H1 (cell line): Measurements from ENCODE around the gene USP7. TPM values are rescaled to one million over a fixed set of nuclear protein-coding genes. Genes with fewer than 3 reads are reported as not detected.
A peak's percentile ranks its signal among the peaks of the same experiment; 100 is the strongest.

ENCODE experiments used
- CTCF ChIA-PET: fragments of 300-600 bp; sonication (Branson Sonifier 250); formaldehyde crosslinking; loops from one replicate; lab custom pipeline; 2021; ENCODE audit not compliant: partially characterized antibody; lab: Charles Lee
- POLR2A ChIA-PET: fragments of 300-600 bp; sonication (Branson Sonifier 250); formaldehyde crosslinking; loops from one replicate; lab custom pipeline; 2021; ENCODE audit warnings: inconsistent platforms; ENCODE audit not compliant: partially characterized antibody; lab: Charles Lee
- DNase-seq, 2 experiments: peaks; one replicate each; pipeline versions ENCODE4 v3.0.0 to v3.0.0-alpha.2; 2010 to 2022; ENCODE audit warnings: low spot score in 2 of 2, low read depth in 1 of 2, mixed read lengths in 1 of 2
- FAIRE-seq: peaks from 2 replicates; lab custom pipeline; 2011; peaks lifted over from hg19 to GRCh38; lab: Jason Lieb, UNC
- H2AFZ ChIP-seq: 2 replicates; pipeline ENCODE4 v1.8.1; 2012; ENCODE audit warnings: low read length, inconsistent platforms
- H2AK5ac ChIP-seq: 2 replicates; pipeline ENCODE4 v1.6.1; 2013; ENCODE audit warnings: low read depth, low read length
- H2BK120ac ChIP-seq: replicated peaks from 2 replicates; pipeline ENCODE3; 2013; ENCODE audit warnings: low read depth, low read length, inconsistent platforms
- H2BK12ac ChIP-seq: 2 replicates; pipeline ENCODE4 v1.6.1; 2013; ENCODE audit warnings: low read depth, low read length
- H2BK15ac ChIP-seq: 2 replicates; pipeline ENCODE4 v1.6.1; 2013; ENCODE audit warnings: low read length
- H2BK20ac ChIP-seq: 2 replicates; pipeline ENCODE4 v1.6.1; 2013; ENCODE audit warnings: low read length
- H2BK5ac ChIP-seq: 2 replicates; pipeline ENCODE4 v1.6.1; 2013; ENCODE audit warnings: low read depth, low read length
- H3K14ac ChIP-seq: 2 replicates; pipeline ENCODE4 v1.6.1; 2013; ENCODE audit warnings: inconsistent platforms; ENCODE audit not compliant: insufficient read length
- H3K18ac ChIP-seq: 2 replicates; pipeline ENCODE4 v1.6.1; 2013; ENCODE audit warnings: low read length; ENCODE audit errors: extremely low read depth
- H3K23ac ChIP-seq: 2 replicates; pipeline ENCODE4 v1.6.1; 2013; ENCODE audit warnings: inconsistent platforms; ENCODE audit not compliant: insufficient read length
- H3K23me2 ChIP-seq: 2 replicates; pipeline ENCODE4 v1.6.1; 2013; ENCODE audit warnings: low read depth, low read length
- H3K27ac ChIP-seq: 2 replicates; pipeline ENCODE4 v1.6.1; 2011; ENCODE audit warnings: low read depth, low read length, inconsistent platforms
- H3K27me3 ChIP-seq, 4 experiments: replicated peaks in 1 of 4; 1 replicate in 1 of 4; 2 replicates in 3 of 4; pipeline versions ENCODE4 v1.6.1 to v1.8.1; 2011 to 2013; ENCODE audit warnings: low read length in 3 of 4, mild to moderate bottlenecking in 3 of 4, inconsistent platforms in 2 of 4, mixed read lengths in 2 of 4, moderate library complexity in 1 of 4; ENCODE audit not compliant: control insufficient read depth in 3 of 4, insufficient read depth in 3 of 4; ENCODE audit errors: extremely low read depth in 1 of 4
- H3K36me3 ChIP-seq, 4 experiments: 2 replicates each; pipeline versions ENCODE4 v1.6.1 to v1.8.1; 2011 to 2013; ENCODE audit warnings: mild to moderate bottlenecking in 4 of 4, low read length in 3 of 4, moderate library complexity in 2 of 4, control low read depth in 1 of 4, inconsistent platforms in 1 of 4; ENCODE audit not compliant: insufficient read depth in 4 of 4, control insufficient read depth in 2 of 4
- H3K4ac ChIP-seq: replicated peaks from 2 replicates; pipeline ENCODE3; 2013; ENCODE audit warnings: low read length, low read depth, mixed read lengths, inconsistent platforms; ENCODE audit not compliant: insufficient read length
- H3K4me1 ChIP-seq, 4 experiments: replicated peaks in 1 of 4; 1 replicate in 1 of 4; 2 replicates in 3 of 4; pipeline versions ENCODE4 v1.6.1 to v1.8.1; 2011 to 2013; ENCODE audit warnings: low read length in 3 of 4, inconsistent platforms in 2 of 4, mixed read lengths in 1 of 4; ENCODE audit not compliant: insufficient read depth in 4 of 4, control insufficient read depth in 3 of 4
- H3K4me2 ChIP-seq, 2 experiments: 2 replicates each; pipeline versions ENCODE4 v1.6.1 to v1.8.1; 2011 to 2013; ENCODE audit warnings: low read depth in 2 of 2, low read length in 2 of 2, control low read depth in 1 of 2, inconsistent platforms in 1 of 2, mild to moderate bottlenecking in 1 of 2; ENCODE audit not compliant: insufficient read depth in 1 of 2
- H3K4me3 ChIP-seq, 4 experiments: fragments of 200-600, 300-600 bp in 1 of 4; sonication (generic), shearing (Covaris generic), sonication (Bioruptor Twin) in 1 of 4; 2 replicates each; pipeline versions ENCODE4 v1.5.1 to v1.8.1; 2011 to 2016; ENCODE audit warnings: low read length in 4 of 4, low read depth in 3 of 4, control low read depth in 2 of 4, inconsistent platforms in 2 of 4, mild to moderate bottlenecking in 2 of 4, mixed read lengths in 1 of 4, moderate library complexity in 1 of 4; ENCODE audit not compliant: insufficient read depth in 2 of 4; ENCODE audit errors: extremely low read depth in 1 of 4
- H3K56ac ChIP-seq: replicated peaks from 2 replicates; pipeline ENCODE3; 2013; ENCODE audit warnings: low read depth, mild to moderate bottlenecking, mixed read lengths, low read length, inconsistent platforms; ENCODE audit not compliant: insufficient read length
- H3K79me1 ChIP-seq: 2 replicates; pipeline ENCODE4 v1.6.1; 2013; ENCODE audit warnings: low read depth, low read length, control low read depth
- H3K79me2 ChIP-seq, 2 experiments: 2 replicates each; pipeline versions ENCODE4 v1.6.1 to v1.8.1; 2012 to 2013; ENCODE audit warnings: low read length in 2 of 2, mild to moderate bottlenecking in 2 of 2, inconsistent platforms in 1 of 2; ENCODE audit not compliant: insufficient read depth in 2 of 2, control insufficient read depth in 1 of 2
- H3K9ac ChIP-seq, 4 experiments: replicated peaks in 1 of 4; 1 replicate in 1 of 4; 2 replicates in 3 of 4; pipeline versions ENCODE4 v1.6.1 to v1.8.1; 2011 to 2013; ENCODE audit warnings: low read depth in 3 of 4, low read length in 3 of 4, control low read depth in 2 of 4, mild to moderate bottlenecking in 2 of 4, moderate library complexity in 2 of 4, inconsistent platforms in 1 of 4; ENCODE audit errors: extremely low read depth in 1 of 4
- H3K9me3 ChIP-seq, 2 experiments: 2 replicates each; pipeline versions ENCODE4 v1.6.1 to v1.8.1; 2012 to 2013; ENCODE audit warnings: mild to moderate bottlenecking in 2 of 2, moderate library complexity in 2 of 2, control low read depth in 1 of 2, inconsistent platforms in 1 of 2, low read depth in 1 of 2, low read length in 1 of 2, mixed read lengths in 1 of 2; ENCODE audit not compliant: insufficient read depth in 2 of 2
- H4K20me1 ChIP-seq, 2 experiments: replicated peaks in 1 of 2; 2 replicates each; pipeline versions ENCODE3 to v1.8.1; 2011 to 2013; ENCODE audit warnings: inconsistent platforms in 2 of 2, low read length in 2 of 2, mild to moderate bottlenecking in 1 of 2; ENCODE audit not compliant: insufficient read depth in 2 of 2, control insufficient read depth in 1 of 2
- H4K5ac ChIP-seq: 2 replicates; pipeline ENCODE4 v1.6.1; 2013; ENCODE audit warnings: low read length, low read depth, mixed read lengths, inconsistent platforms; ENCODE audit not compliant: insufficient read length
- H4K8ac ChIP-seq: 2 replicates; pipeline ENCODE4 v1.8.0; 2013; ENCODE audit warnings: mild to moderate bottlenecking, moderate library complexity, low read length, inconsistent platforms; ENCODE audit not compliant: insufficient read depth; ENCODE audit errors: extremely low read depth
- H4K91ac ChIP-seq: replicated peaks from 2 replicates; pipeline ENCODE3; 2013; ENCODE audit warnings: low read length, mixed read lengths, inconsistent platforms; ENCODE audit not compliant: insufficient read length
- BRCA1 ChIP-seq: IDR thresholded peaks from 2 replicates; pipeline ENCODE4 v1.6.1; 2012; ENCODE audit warnings: low read depth, low read length, improper control_type of control experiment
- CTBP2 ChIP-seq: IDR thresholded peaks from 2 replicates; pipeline ENCODE4 v1.7.0; 2011; ENCODE audit warnings: borderline replicate concordance, mild to moderate bottlenecking, moderate library complexity, mixed read lengths, low read length; ENCODE audit not compliant: insufficient read depth, insufficient read length
- CTCF ChIP-seq, 3 experiments: IDR thresholded peaks; 1 replicate in 2 of 3; 2 replicates in 1 of 3; pipeline versions ENCODE4 v1.5.1 to v1.6.1; 2011; ENCODE audit warnings: low read length in 3 of 3, mild to moderate bottlenecking in 3 of 3, inconsistent platforms in 2 of 3, low read depth in 1 of 3, moderate library complexity in 1 of 3; ENCODE audit not compliant: insufficient read depth in 1 of 3; ENCODE audit errors: control extremely low read depth in 1 of 3
- NRF1 ChIP-seq: IDR thresholded peaks from 2 replicates; pipeline ENCODE4 v1.6.1; 2011; ENCODE audit warnings: mild to moderate bottlenecking, low read depth, low read length, improper control_type of control experiment
- RAD21 ChIP-seq, 2 experiments: IDR thresholded peaks in 1 of 2; conservative IDR thresholded peaks in 1 of 2; 2 replicates each; pipeline ENCODE4 v1.6.1; 2011; ENCODE audit warnings: low read depth in 2 of 2, low read length in 2 of 2, improper control_type of control experiment in 1 of 2, inconsistent platforms in 1 of 2, mild to moderate bottlenecking in 1 of 2, moderate library complexity in 1 of 2
- WGBS, 2 experiments: shearing (Covaris generic) in 1 of 2; methylation state at CpG; one replicate each; pipeline versions ENCODE4 v1.1.6 to v1.1.7; 2013 to 2015; ENCODE audit warnings: low lambda C conversion rate in 2 of 2, mixed read lengths in 2 of 2, inconsistent platforms in 1 of 2, low coverage in 1 of 2, missing lambda C conversion rate in 1 of 2; ENCODE audit not compliant: insufficient replicate concordance in 2 of 2, insufficient coverage in 1 of 2, insufficient read length in 1 of 2; ENCODE audit errors: extremely low coverage in 1 of 2, missing lambda C conversion rate in 1 of 2; 5-methylcytosine and 5-hydroxymethylcytosine counted together
- polyA plus RNA-seq, 7 experiments: library from polyadenylated mRNA; depleted of rRNA in 3 of 7; stranded (reverse) in 5 of 7; unstranded in 2 of 7; fragments of >200 nt in 5 of 7; fragments of 200-250 nt in 2 of 7; gene quantifications; 1 replicate in 5 of 7; 2 replicates in 1 of 7; 4 replicates in 1 of 7; pipeline versions ENCODE4 v1.2.1 to v1.2.3, GENCODE V29; 2011 to 2013; ENCODE audit warnings: missing spikeins in 2 of 7, mixed read lengths in 2 of 7
- total RNA-seq: library from RNA; stranded (reverse); fragmentation: NEBNext Ultra II Directional; extraction: Animal tissue kit (Norgen Biotek cat#: 25700); gene quantifications from 2 replicates; pipeline ENCODE4 v1.2.1, GENCODE V29; 2021

Gene USP7
- total and polyA plus RNA-seq, 2 of the 8 experiments (the other 6 are each of a cell fraction or from before 2014, with no cell fraction given), result 21.3 to 211 TPM

- Histone ChIP-seq H3K79me2 (no peaks in the 10 kb centered on the region; a peak in 1 of 4 replicates), H3K14ac (no peak overlapping the region), H3K56ac (no peak overlapping the region), H3K79me1 (no peaks in the 10 kb centered on the region; the same call in none of the 2 replicates), H3K4ac (no peak overlapping the region), H3K27me3 (no peaks in the 10 kb centered on the region), H2BK12ac (no peak overlapping the region), H3K9ac (no peak overlapping the region), H3K4me1 (no peaks in the 10 kb centered on the region), H3K18ac (no peak overlapping the region), H3K23ac (no peak overlapping the region), H4K91ac (no peak overlapping the region), H2BK15ac (no peak overlapping the region), H2BK5ac (no peak overlapping the region), H3K4me2 (no peak overlapping the region), H3K36me3 (peaks cover 24 to 88% (median 69%) of the 10 kb centered on the region in 4 experiments), H3K4me3 (no peak overlapping the region), H4K5ac (no peak overlapping the region), H2BK120ac (no peak overlapping the region), H2AK5ac (no peak overlapping the region), H3K9me3 (no peaks in the 10 kb centered on the region), H4K8ac (no peak overlapping the region), H3K27ac (no peak overlapping the region), H2BK20ac (no peak overlapping the region), H3K23me2 (no peaks in the 10 kb centered on the region), H4K20me1 (peaks cover 5 to 9% of the 10 kb centered on the region in 2 experiments), H2AFZ (no peak overlapping the region)
- ChIA-PET CTCF (interaction anchor here (0.6 to 3.2 kb wide), 32 partner anchors 9 to 900 kb away, joined by 3 to 11 read pairs (median 3); no protein-coding TSS in a partner anchor), POLR2A (interaction anchor here (0.6 to 0.7 kb wide), 2 partner anchors 28 to 188 kb away, joined by 3 to 4 read pairs; no protein-coding TSS in a partner anchor)
- FAIRE-seq (no peak), DNase-seq (no peak)
- TF ChIP-seq RAD21 (IDR thresholded peaks at IDR 0.05 in 1 of 2, conservative IDR thresholded peaks at IDR 0.05 in 1 of 2; ENCODE audit: low read depth in 2 of 2, low read length in 2 of 2) (peak; percentile 22 to 47; a peak in 2 of 4 replicates), NRF1 (no peak), BRCA1 (no peak), CTCF (IDR thresholded peaks at IDR 0.05; ENCODE audit: control extremely low read depth in 1 of 3, insufficient read depth in 1 of 3, low read depth in 1 of 3, low read length in 3 of 3) (peak; percentile 53 to 66 (median 63)), CTBP2 (no peak)
- 85% methylated on average over 14 of the region's 14 CpGs; no CpG with 5 or more reads in 1 of the 2 experiments for WGBS, 2 experiments
These were observed 57.7 kb downstream of the USP7 start for GRCh38 chr16:8905795-8906591.
